Measurements from ENCODE around the gene DMRT3. TPM values are rescaled to one million over a fixed set of nuclear protein-coding genes. Genes with fewer than 3 reads are reported as not detected.

Gene DMRT3
- total RNA-seq, 2 experiments from 2014 or later, result not detected

- peaks cover 6% of the 10 kb centered on the region for H3K4me1 Mint-ChIP-seq (ENCODE audit: low read depth)
- no peaks in the 10 kb centered on the region for H3K9me3 Mint-ChIP-seq (ENCODE audit: insufficient read depth)
- CTCF ChIA-PET, result no interaction called here
- no peak for DNase-seq
- POLR2A ChIA-PET, result no interaction called here
- H3K27ac Mint-ChIP-seq, result no peak overlapping the region
- no peaks in the 10 kb centered on the region for H3K36me3 Mint-ChIP-seq (ENCODE audit: low read depth)
- no peak for ATAC-seq
- no peak overlapping the region for H3K4me3 Mint-ChIP-seq
- H3K27me3 Mint-ChIP-seq (ENCODE audit: low read depth), result peaks cover 15% of the 10 kb centered on the region
Measured at GRCh38 chr9:1013021-1013420, 36.6 kb downstream of the DMRT3 start.

GRCh38 chr9:1014225-1014624, 37.8 kb downstream of the DMRT3 start:
- POLR2A ChIA-PET, result no interaction called here
- Mint-ChIP-seq H3K27me3 (ENCODE audit: low read depth) (peaks cover 14% of the 10 kb centered on the region), H3K9me3 (ENCODE audit: insufficient read depth) (no peaks in the 10 kb centered on the region), H3K36me3 (ENCODE audit: low read depth) (no peaks in the 10 kb centered on the region), H3K4me1 (ENCODE audit: low read depth) (peaks cover 4% of the 10 kb centered on the region), H3K4me3 (no peak overlapping the region), H3K27ac (no peak overlapping the region)
- no peak for DNase-seq
- CTCF ChIA-PET, result no interaction called here
- ATAC-seq, result no peak

GRCh38 chr9:1014640-1015039, 38.2 kb downstream of the DMRT3 start:
- no peak overlapping the region for H3K27ac Mint-ChIP-seq
- POLR2A ChIA-PET, result no interaction called here
- peaks cover 15% of the 10 kb centered on the region for H3K27me3 Mint-ChIP-seq (ENCODE audit: low read depth)
- H3K9me3 Mint-ChIP-seq (ENCODE audit: insufficient read depth), result no peaks in the 10 kb centered on the region
- H3K4me3 Mint-ChIP-seq, result no peak overlapping the region
- H3K36me3 Mint-ChIP-seq (ENCODE audit: low read depth), result no peaks in the 10 kb centered on the region
- CTCF ChIA-PET, result no interaction called here
- no peak for ATAC-seq
- DNase-seq, result no peak
- H3K4me1 Mint-ChIP-seq (ENCODE audit: low read depth), result peaks cover 3% of the 10 kb centered on the region

GRCh38 chr9:1018121-1018520, 41.7 kb downstream of the DMRT3 start:
- DNase-seq (no peak), ATAC-seq (no peak)
- Mint-ChIP-seq H3K4me3 (no peak overlapping the region), H3K27ac (no peak overlapping the region), H3K27me3 (ENCODE audit: low read depth) (peaks cover 12% of the 10 kb centered on the region), H3K36me3 (ENCODE audit: low read depth) (no peaks in the 10 kb centered on the region), H3K4me1 (ENCODE audit: low read depth) (no peaks in the 10 kb centered on the region), H3K9me3 (ENCODE audit: insufficient read depth) (no peaks in the 10 kb centered on the region)
- CTCF ChIA-PET, result no interaction called here
- POLR2A ChIA-PET, result no interaction called here

GRCh38 chr9:1024112-1024511, 47.7 kb downstream of the DMRT3 start:
- no peaks in the 10 kb centered on the region for H3K36me3 Mint-ChIP-seq (ENCODE audit: low read depth)
- no peaks in the 10 kb centered on the region for H3K4me1 Mint-ChIP-seq (ENCODE audit: low read depth)
- H3K27ac Mint-ChIP-seq, result no peak overlapping the region
- peaks cover 9% of the 10 kb centered on the region for H3K27me3 Mint-ChIP-seq (ENCODE audit: low read depth)
- DNase-seq (no peak), ATAC-seq (no peak)
- ChIA-PET POLR2A (no interaction called here), CTCF (interaction anchor here (1.3 kb wide), 2 partner anchors 14 to 20 kb away, joined by 4 to 5 read pairs; no protein-coding TSS in a partner anchor)
- no peak overlapping the region for H3K4me3 Mint-ChIP-seq
- no peaks in the 10 kb centered on the region for H3K9me3 Mint-ChIP-seq (ENCODE audit: insufficient read depth)

GRCh38 chr9:1025131-1025530, 48.7 kb downstream of the DMRT3 start:
- no peak overlapping the region for H3K4me3 Mint-ChIP-seq

GRCh38 chr9:1026219-1026618, 49.8 kb downstream of the DMRT3 start:
- ATAC-seq (no peak), DNase-seq (no peak)
- H3K27ac Mint-ChIP-seq, result no peak overlapping the region
- no peaks in the 10 kb centered on the region for H3K4me1 Mint-ChIP-seq (ENCODE audit: low read depth)
- no peak overlapping the region for H3K4me3 Mint-ChIP-seq
- no peaks in the 10 kb centered on the region for H3K36me3 Mint-ChIP-seq (ENCODE audit: low read depth)
- peaks cover 7% of the 10 kb centered on the region for H3K27me3 Mint-ChIP-seq (ENCODE audit: low read depth)
- H3K9me3 Mint-ChIP-seq (ENCODE audit: insufficient read depth), result no peaks in the 10 kb centered on the region
- ChIA-PET POLR2A (no interaction called here), CTCF (interaction anchor here (0.9 kb wide), 1 partner anchor 17 kb away, joined by 3 read pairs; no protein-coding TSS in a partner anchor)

More at GRCh38 chr9:1025131-1025530, 48.7 kb downstream of the DMRT3 start:
- no peaks in the 10 kb centered on the region for H3K9me3 Mint-ChIP-seq (ENCODE audit: insufficient read depth)
- ChIA-PET POLR2A (no interaction called here), CTCF (interaction anchor here (1.3 kb wide), 1 partner anchor 15 kb away, joined by 4 read pairs; no protein-coding TSS in a partner anchor)
- ATAC-seq (no peak), DNase-seq (no peak)
- H3K36me3 Mint-ChIP-seq (ENCODE audit: low read depth), result no peaks in the 10 kb centered on the region
- H3K4me1 Mint-ChIP-seq (ENCODE audit: low read depth), result no peaks in the 10 kb centered on the region
- peaks cover 7% of the 10 kb centered on the region for H3K27me3 Mint-ChIP-seq (ENCODE audit: low read depth)
- no peak overlapping the region for H3K27ac Mint-ChIP-seq

GRCh38 chr9:1028501-1029190, 52.2 kb downstream of the DMRT3 start:
- H3K27me3 Mint-ChIP-seq (ENCODE audit: low read depth), result peaks cover 7% of the 10 kb centered on the region
- H3K27ac Mint-ChIP-seq, result no peak overlapping the region
- H3K36me3 Mint-ChIP-seq (ENCODE audit: low read depth), result no peaks in the 10 kb centered on the region
- H3K9me3 Mint-ChIP-seq (ENCODE audit: insufficient read depth), result no peaks in the 10 kb centered on the region
- ATAC-seq (no peak), DNase-seq (no peak)
- H3K4me3 Mint-ChIP-seq, result no peak overlapping the region
- ChIA-PET CTCF (interaction anchor here (0.8 to 1.5 kb wide), 2 partner anchors 9 to 19 kb away, joined by 3 to 5 read pairs; no protein-coding TSS in a partner anchor), POLR2A (no interaction called here)
- no peaks in the 10 kb centered on the region for H3K4me1 Mint-ChIP-seq (ENCODE audit: low read depth)

GRCh38 chr9:1031951-1032601, 55.6 kb downstream of the DMRT3 start:
- ATAC-seq (no peak), DNase-seq (no peak)
- POLR2A ChIA-PET, result no interaction called here
- no peaks in the 10 kb centered on the region for H3K9me3 Mint-ChIP-seq (ENCODE audit: insufficient read depth)
- H3K4me1 Mint-ChIP-seq (ENCODE audit: low read depth), result no peaks in the 10 kb centered on the region
- H3K27me3 Mint-ChIP-seq (ENCODE audit: low read depth), result peaks cover 11% of the 10 kb centered on the region
- no peaks in the 10 kb centered on the region for H3K36me3 Mint-ChIP-seq (ENCODE audit: low read depth)
- no peak overlapping the region for H3K4me3 Mint-ChIP-seq
- no peak overlapping the region for H3K27ac Mint-ChIP-seq
- CTCF ChIA-PET, result interaction anchor here (0.8 kb wide), 1 partner anchor 22 kb away, joined by 3 read pairs; no protein-coding TSS in a partner anchor

- Mint-ChIP-seq H3K36me3 (ENCODE audit: low read depth) (no peaks in the 10 kb centered on the region), H3K27me3 (ENCODE audit: low read depth) (peaks cover 13% of the 10 kb centered on the region), H3K4me1 (ENCODE audit: low read depth) (no peaks in the 10 kb centered on the region), H3K9me3 (ENCODE audit: insufficient read depth) (no peaks in the 10 kb centered on the region), H3K27ac (no peak overlapping the region), H3K4me3 (no peak overlapping the region)
- ATAC-seq, result no peak
- CTCF ChIA-PET, result no interaction called here
- DNase-seq, result no peak
- POLR2A ChIA-PET, result no interaction called here
Measured at GRCh38 chr9:1034271-1034670, 57.8 kb downstream of the DMRT3 start.

- ATAC-seq (no peak), DNase-seq (no peak)
- CTCF ChIA-PET, result interaction anchor here (0.9 kb wide), 2 partner anchors 12 to 146 kb away, joined by 3 read pairs; no protein-coding TSS in a partner anchor
Measured at GRCh38 chr9:1039589-1039988, 63.1 kb downstream of the DMRT3 start.

More at GRCh38 chr9:1039589-1039988, 63.1 kb downstream of the DMRT3 start:
- no peaks in the 10 kb centered on the region for H3K36me3 Mint-ChIP-seq (ENCODE audit: low read depth)
- H3K27me3 Mint-ChIP-seq (ENCODE audit: low read depth), result peaks cover 58% of the 10 kb centered on the region
- H3K27ac Mint-ChIP-seq, result no peak overlapping the region
- H3K4me3 Mint-ChIP-seq, result no peak overlapping the region
- H3K9me3 Mint-ChIP-seq (ENCODE audit: insufficient read depth), result no peaks in the 10 kb centered on the region
- peaks cover 3% of the 10 kb centered on the region for H3K4me1 Mint-ChIP-seq (ENCODE audit: low read depth)
- POLR2A ChIA-PET, result no interaction called here

Measured in activated CD8-positive, alpha-beta T cell treated with anti-CD3 and anti-CD28 coated beads, Interleukin-2, amount 10 ng/mL, durations not matched to agents 7 days and 5 days (primary cell).